Tibial nerve (tissue), 4 donors: ENCODE data around the gene MYO3B. TPM values are rescaled to one million over a fixed set of nuclear protein-coding genes. Genes with fewer than 3 reads are reported as not detected.
"Not testable (repeated sequence)": the region's sequence is repeated elsewhere in the genome, so short reads cannot be mapped to it uniquely, and the experiment has no call there.

Experiments
- DNase-seq, 2 donors: peaks; one replicate each; pipeline ENCODE4 v3.0.0-alpha.2; 2019; ENCODE audit warnings: low spot score in 2 of 2
- H3K27ac ChIP-seq, 4 donors: fragments of 200-600 bp; sonication (generic) in 3 of 4; one replicate each; pipeline ENCODE4 v1.5.1; 2017 to 2019; ENCODE audit warnings: mild to moderate bottlenecking in 1 of 4
- H3K27me3 ChIP-seq, 2 donors: fragments of 200-600 bp; sonication (generic) in 1 of 2; one replicate each; pipeline versions ENCODE4 v1.5.1 to v1.6.0; 2017 to 2019
- H3K36me3 ChIP-seq, 3 donors: fragments of 200-600 bp; sonication (generic); one replicate each; pipeline ENCODE4 v1.5.1; 2018 to 2019
- H3K4me1 ChIP-seq, 4 donors: fragments of 200-600 bp; sonication (generic) in 3 of 4; one replicate each; pipeline ENCODE4 v1.5.1; 2017 to 2019
- H3K4me3 ChIP-seq, 4 donors: fragments of 200-600 bp; sonication (generic) in 3 of 4; one replicate each; pipeline ENCODE4 v1.5.1; 2017 to 2019; ENCODE audit warnings: mild to moderate bottlenecking in 1 of 4, moderate library complexity in 1 of 4
- H3K9me3 ChIP-seq, 4 donors: fragments of 200-600 bp; sonication (generic) in 3 of 4; one replicate each; pipeline ENCODE4 v1.5.1; 2017 to 2019
- EP300 ChIP-seq, 2 donors: sonication (generic); formaldehyde crosslinking; IDR thresholded peaks; one replicate each; pipeline ENCODE4 v1.6.1; 2017; ENCODE audit warnings: antibody characterized with exemption in 2 of 2, mild to moderate bottlenecking in 1 of 2
- POLR2A ChIP-seq, 2 donors: fragments of 450-650 bp; IDR thresholded peaks; one replicate each; pipeline ENCODE4 v1.6.1; 2017; ENCODE audit warnings: antibody characterized with exemption in 2 of 2, mild to moderate bottlenecking in 2 of 2, moderate library complexity in 2 of 2
- WGBS, 2 donors: methylation state at CpG; one replicate each; pipeline ENCODE4 v1.1.5; 2018; 5-methylcytosine and 5-hydroxymethylcytosine counted together
- total RNA-seq, 4 donors: library from RNA; depleted of rRNA; stranded (reverse); fragments of >200 nt; gene quantifications; one replicate each; pipeline ENCODE4 v1.1.0, GENCODE V29; 2016
- TF ChIP-seq, protein P1 (sequence below), 5 experiments: fragments of 200-600 bp in 3 of 5; fragments of 450-650 bp in 2 of 5; sonication (generic) in 3 of 5; IDR thresholded peaks; one replicate each; pipeline ENCODE4 v1.5.1; 2016 to 2019; ENCODE audit warnings: antibody characterized with exemption in 5 of 5, mild to moderate bottlenecking in 3 of 5, moderate library complexity in 2 of 5

MYO3B gene
- total RNA-seq, 4 donors from 2014 or later = 0.22 to 0.63 (median 0.39) TPM; not detected in 1

DNA sequence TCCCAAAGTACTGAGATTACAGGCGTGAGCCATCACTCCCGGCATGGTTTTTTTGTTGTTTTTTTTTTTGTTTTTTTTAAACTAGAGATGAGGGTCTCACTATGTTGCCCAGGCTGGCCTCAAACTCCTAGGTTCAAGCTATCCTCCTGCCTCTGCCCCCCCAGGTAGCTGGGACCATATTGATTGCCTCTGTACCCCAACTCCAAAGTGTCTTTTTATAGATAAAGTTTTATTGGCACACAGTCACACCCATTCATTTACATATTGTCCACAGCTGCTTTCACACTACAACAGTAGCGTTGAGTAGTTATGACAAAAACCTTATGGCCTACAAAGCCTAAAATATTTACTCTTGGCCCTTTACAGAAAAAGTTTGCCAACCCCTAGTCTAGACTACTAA is 492.0 kb downstream of the MYO3B start:
- H3K27me3 ChIP-seq = no peaks in the 10 kb centered on the region

DNA sequence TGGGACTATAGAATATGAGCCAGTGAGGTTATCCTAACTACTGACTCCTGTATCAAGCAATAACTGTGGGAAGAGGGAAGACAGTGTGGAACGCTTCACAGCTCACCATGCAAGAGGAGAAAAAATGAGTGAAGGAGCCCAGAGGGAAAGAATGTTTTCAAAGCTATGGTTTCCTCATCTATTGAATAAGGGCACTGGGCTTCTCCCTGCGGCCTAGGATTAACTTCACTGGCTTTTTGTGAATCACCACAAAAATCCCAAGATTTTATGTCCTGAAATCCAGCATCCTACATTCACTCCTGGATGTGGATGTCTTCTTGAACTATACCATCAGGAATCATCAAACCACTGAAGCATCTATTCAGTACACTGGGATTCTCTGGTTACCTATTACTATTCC is 492.7 kb downstream of the MYO3B start:
- Histone ChIP-seq H3K27ac (no peak overlapping the region), H3K4me1 (no peaks in the 10 kb centered on the region), H3K9me3 (no peaks in the 10 kb centered on the region), H3K4me3 (no peak overlapping the region), H3K36me3 (no peaks in the 10 kb centered on the region), H3K27me3 (no peaks in the 10 kb centered on the region)
- no peak for DNase-seq
- 89 to 96% methylated on average over 2 of the region's 2 CpGs for WGBS, 2 donors
- TF ChIP-seq EP300 (IDR thresholded peaks at IDR 0.05) (no peak), POLR2A (IDR thresholded peaks at IDR 0.05) (no peak)

More for the DNA sequence above, 492.0 kb downstream of the MYO3B start:
- Histone ChIP-seq H3K36me3 (no peaks in the 10 kb centered on the region), H3K27ac (no peak overlapping the region), H3K4me3 (no peak overlapping the region), H3K4me1 (no peaks in the 10 kb centered on the region), H3K9me3 (no peaks in the 10 kb centered on the region)
- WGBS, 2 donors = 94% methylated on average over 3 of the region's 3 CpGs
- TF ChIP-seq, protein P1, sequence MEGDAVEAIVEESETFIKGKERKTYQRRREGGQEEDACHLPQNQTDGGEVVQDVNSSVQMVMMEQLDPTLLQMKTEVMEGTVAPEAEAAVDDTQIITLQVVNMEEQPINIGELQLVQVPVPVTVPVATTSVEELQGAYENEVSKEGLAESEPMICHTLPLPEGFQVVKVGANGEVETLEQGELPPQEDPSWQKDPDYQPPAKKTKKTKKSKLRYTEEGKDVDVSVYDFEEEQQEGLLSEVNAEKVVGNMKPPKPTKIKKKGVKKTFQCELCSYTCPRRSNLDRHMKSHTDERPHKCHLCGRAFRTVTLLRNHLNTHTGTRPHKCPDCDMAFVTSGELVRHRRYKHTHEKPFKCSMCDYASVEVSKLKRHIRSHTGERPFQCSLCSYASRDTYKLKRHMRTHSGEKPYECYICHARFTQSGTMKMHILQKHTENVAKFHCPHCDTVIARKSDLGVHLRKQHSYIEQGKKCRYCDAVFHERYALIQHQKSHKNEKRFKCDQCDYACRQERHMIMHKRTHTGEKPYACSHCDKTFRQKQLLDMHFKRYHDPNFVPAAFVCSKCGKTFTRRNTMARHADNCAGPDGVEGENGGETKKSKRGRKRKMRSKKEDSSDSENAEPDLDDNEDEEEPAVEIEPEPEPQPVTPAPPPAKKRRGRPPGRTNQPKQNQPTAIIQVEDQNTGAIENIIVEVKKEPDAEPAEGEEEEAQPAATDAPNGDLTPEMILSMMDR (IDR thresholded peaks at IDR 0.05) = no peak
- TF ChIP-seq EP300 (IDR thresholded peaks at IDR 0.05) = no peak
- no peak for TF ChIP-seq POLR2A (IDR thresholded peaks at IDR 0.05)
- DNase-seq = no peak

DNA sequence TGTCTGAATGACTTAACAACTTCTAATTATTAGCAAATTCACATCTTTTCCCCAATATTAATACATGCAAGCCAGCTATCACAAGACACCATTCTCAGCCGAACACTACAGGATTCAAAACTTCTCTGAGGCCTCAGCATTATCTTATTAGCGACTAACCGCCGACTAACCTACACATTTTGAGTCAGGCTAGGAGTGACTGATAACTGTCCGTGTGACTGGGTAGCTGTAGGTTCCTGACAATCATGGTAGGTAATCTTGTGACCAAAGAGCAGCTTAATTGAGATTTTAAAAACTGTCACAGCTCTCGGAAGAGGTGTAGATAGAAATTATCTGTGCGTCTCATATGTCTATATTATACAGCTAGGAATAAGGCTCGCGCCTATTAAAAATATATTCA is 493.1 kb downstream of the MYO3B start:
- no peak overlapping the region for H3K4me3 ChIP-seq
- DNase-seq = no peak
- H3K27me3 ChIP-seq = no peaks in the 10 kb centered on the region
- H3K27ac ChIP-seq = no peak overlapping the region
- no peaks in the 10 kb centered on the region for H3K36me3 ChIP-seq
- TF ChIP-seq, protein P1 (IDR thresholded peaks at IDR 0.05) = no peak
- no peak for TF ChIP-seq POLR2A (IDR thresholded peaks at IDR 0.05)
- TF ChIP-seq EP300 (IDR thresholded peaks at IDR 0.05) = no peak
- H3K9me3 ChIP-seq = no peaks in the 10 kb centered on the region
- no peaks in the 10 kb centered on the region for H3K4me1 ChIP-seq
- WGBS, 2 donors = 89 to 91% methylated on average over 9 of the region's 9 CpGs

DNA sequence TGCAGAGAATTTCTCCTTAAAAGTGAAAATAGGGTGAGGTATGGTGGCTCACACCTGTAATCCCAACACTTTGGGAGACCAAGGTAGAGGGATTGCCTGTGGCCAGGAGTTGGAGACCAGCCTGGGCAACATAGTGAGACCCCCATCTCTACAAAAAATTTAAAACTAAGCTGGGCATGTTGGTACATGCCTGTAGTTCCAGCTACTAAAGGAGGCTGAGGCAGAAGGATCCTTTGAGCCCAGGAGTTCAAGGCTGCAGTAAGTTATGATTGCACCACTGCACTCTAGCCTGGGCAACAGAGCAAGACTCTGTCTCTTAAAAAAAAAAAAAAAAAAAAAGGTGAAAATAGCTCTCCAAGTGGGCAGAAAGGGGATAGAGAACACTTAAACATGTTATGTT is 496.3 kb downstream of the MYO3B start:
- H3K4me3 ChIP-seq, H3K27ac ChIP-seq, H3K9me3 ChIP-seq, H3K4me1 ChIP-seq, H3K27me3 ChIP-seq, DNase-seq, H3K36me3 ChIP-seq: not testable (repeated sequence)

DNA sequence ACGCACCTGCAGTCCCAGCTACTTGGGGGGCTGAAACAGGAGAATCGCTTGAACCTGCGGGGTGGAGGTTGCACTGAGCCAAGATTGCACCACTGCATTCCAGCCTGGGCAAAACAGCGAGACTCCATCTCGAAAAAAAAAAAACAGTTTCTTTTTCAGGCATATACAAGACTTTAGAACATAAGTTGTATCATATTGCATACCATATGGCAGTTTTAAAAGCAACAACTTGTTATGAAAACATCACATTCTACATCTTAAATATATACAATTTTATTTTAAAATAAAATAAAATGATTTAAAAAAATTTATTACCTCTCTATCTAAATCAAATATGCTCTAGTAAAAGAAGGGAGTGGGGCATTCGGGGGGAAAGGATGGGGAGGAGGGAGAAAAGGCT is 497.8 kb downstream of the MYO3B start:
- Histone ChIP-seq H3K27ac (no peak overlapping the region), H3K27me3 (no peaks in the 10 kb centered on the region), H3K36me3 (no peaks in the 10 kb centered on the region), H3K9me3 (no peaks in the 10 kb centered on the region), H3K4me3 (no peak overlapping the region), H3K4me1 (no peaks in the 10 kb centered on the region)
- no peak for DNase-seq
- 87 to 93% methylated on average over 6 of the region's 6 CpGs for WGBS, 2 donors
- TF ChIP-seq EP300 (IDR thresholded peaks at IDR 0.05) = no peak
- no peak for TF ChIP-seq POLR2A (IDR thresholded peaks at IDR 0.05)
- TF ChIP-seq, protein P1 (IDR thresholded peaks at IDR 0.05) = no peak

DNA sequence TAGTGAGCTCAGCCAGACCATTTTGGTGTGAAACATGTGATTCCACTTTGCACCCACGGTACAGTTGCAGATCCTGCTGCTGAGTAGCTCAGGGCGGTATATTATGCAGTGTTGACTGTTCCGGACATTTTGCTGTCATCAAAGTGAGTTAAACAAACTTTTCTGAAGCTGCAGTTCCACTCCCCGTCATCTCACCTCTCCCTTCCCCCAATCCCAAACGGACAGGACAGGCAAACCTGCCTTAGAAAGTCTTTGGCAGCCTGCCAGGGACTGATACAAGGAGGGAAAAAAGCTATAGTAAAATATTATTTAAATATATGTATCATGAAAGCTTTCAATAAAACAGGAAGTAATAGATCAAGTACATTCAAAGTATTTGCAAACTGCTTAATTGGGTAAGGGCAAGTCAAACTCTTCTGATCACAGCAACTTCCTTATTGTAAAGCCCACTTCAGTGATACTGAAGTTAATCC is 501.7 kb downstream of the MYO3B start:
- no peaks in the 10 kb centered on the region for H3K36me3 ChIP-seq
- TF ChIP-seq EP300 (IDR thresholded peaks at IDR 0.05) (no peak), POLR2A (IDR thresholded peaks at IDR 0.05) (no peak)
- TF ChIP-seq, protein P1 (IDR thresholded peaks at IDR 0.05) = no peak
- no peaks in the 10 kb centered on the region for H3K9me3 ChIP-seq
- no peak overlapping the region for H3K4me3 ChIP-seq
- no peak overlapping the region for H3K27ac ChIP-seq
- DNase-seq = no peak
- WGBS, 2 donors = 43% methylated on average over 5 of the region's 5 CpGs
- no peaks in the 10 kb centered on the region for H3K27me3 ChIP-seq
- no peaks in the 10 kb centered on the region for H3K4me1 ChIP-seq
